Measurements from ENCODE around the gene ZNF672. TPM values are rescaled to one million over a fixed set of nuclear protein-coding genes. Genes with fewer than 3 reads are reported as not detected.

The ZNF672 gene
- total RNA-seq, 4 donors from 2014 or later, result 22.4 to 38.4 (median 31.8) TPM

GRCh38 chr1:248850124-248850523 is 12.1 kb downstream of the ZNF672 start:
- Histone ChIP-seq H3K4me1 (no peaks in the 10 kb centered on the region), H3K36me3 (peaks cover 0 to 89% (median 39%) of the 10 kb centered on the region in 3 donors), H3K4me3 (no peak overlapping the region), H3K27me3 (no peaks in the 10 kb centered on the region), H3K27ac (no peak overlapping the region), H3K9me3 (no peaks in the 10 kb centered on the region)
- no peak for TF ChIP-seq CTCF (IDR thresholded peaks at IDR 0.05)
- TF ChIP-seq POLR2A (IDR thresholded peaks at IDR 0.05), result no peak
- no peak for TF ChIP-seq EP300 (IDR thresholded peaks at IDR 0.05)
- WGBS, 2 donors, result 88 to 92% methylated on average over 9 of the region's 9 CpGs
- no peak for DNase-seq (ENCODE audit: low spot score in 2 of 2)

GRCh38 chr1:248850536-248851251 is 12.7 kb downstream of the ZNF672 start:
- peaks cover 0 to 89% (median 36%) of the 10 kb centered on the region in 3 donors for H3K36me3 ChIP-seq
- DNase-seq (ENCODE audit: low spot score in 2 of 2), result no peak
- no peak overlapping the region for H3K4me3 ChIP-seq

GRCh38 chr1:248851390-248851789 is 13.4 kb downstream of the ZNF672 start:
- no peak overlapping the region for H3K4me3 ChIP-seq
- 85 to 94% methylated on average over 2 of the region's 2 CpGs for WGBS, 2 donors
- no peak overlapping the region for H3K27ac ChIP-seq
- no peaks in the 10 kb centered on the region for H3K4me1 ChIP-seq
- TF ChIP-seq POLR2A (IDR thresholded peaks at IDR 0.05) (no peak), EP300 (IDR thresholded peaks at IDR 0.05) (no peak), CTCF (IDR thresholded peaks at IDR 0.05) (no peak)
- no peak for DNase-seq (ENCODE audit: low spot score in 2 of 2)
- peaks cover 0 to 85% (median 30%) of the 10 kb centered on the region in 3 donors for H3K36me3 ChIP-seq
- no peaks in the 10 kb centered on the region for H3K9me3 ChIP-seq
- no peaks in the 10 kb centered on the region for H3K27me3 ChIP-seq

More at GRCh38 chr1:248850536-248851251, 12.7 kb downstream of the ZNF672 start:
- H3K9me3 ChIP-seq, result no peaks in the 10 kb centered on the region
- 77 to 82% methylated on average over 10 of the region's 10 CpGs for WGBS, 2 donors
- H3K27ac ChIP-seq, result no peak overlapping the region
- H3K27me3 ChIP-seq, result no peaks in the 10 kb centered on the region
- no peaks in the 10 kb centered on the region for H3K4me1 ChIP-seq
- no peak for TF ChIP-seq CTCF (IDR thresholded peaks at IDR 0.05)
- no peak for TF ChIP-seq EP300 (IDR thresholded peaks at IDR 0.05)
- no peak for TF ChIP-seq POLR2A (IDR thresholded peaks at IDR 0.05)

- 80% methylated on average over 7 of the region's 7 CpGs for WGBS, 2 donors
- Histone ChIP-seq H3K27me3 (no peaks in the 10 kb centered on the region), H3K4me1 (peaks cover 0 to 10% (median 7%) of the 10 kb centered on the region in 4 donors), H3K27ac (no peak overlapping the region), H3K9me3 (no peaks in the 10 kb centered on the region), H3K36me3 (peaks cover 0 to 72% (median 18%) of the 10 kb centered on the region in 3 donors), H3K4me3 (no peak overlapping the region)
- no peak for DNase-seq (ENCODE audit: low spot score in 2 of 2)
- no peak for TF ChIP-seq CTCF (IDR thresholded peaks at IDR 0.05)
- TF ChIP-seq EP300 (IDR thresholded peaks at IDR 0.05), result no peak
- no peak for TF ChIP-seq POLR2A (IDR thresholded peaks at IDR 0.05)
Observed at GRCh38 chr1:248852481-248853405, 14.7 kb downstream of the ZNF672 start.
